ENCODE data around the gene PLA2G4F. TPM values are rescaled to one million over a fixed set of nuclear protein-coding genes. Genes with fewer than 3 reads are reported as not detected.

PLA2G4F gene, protein sequence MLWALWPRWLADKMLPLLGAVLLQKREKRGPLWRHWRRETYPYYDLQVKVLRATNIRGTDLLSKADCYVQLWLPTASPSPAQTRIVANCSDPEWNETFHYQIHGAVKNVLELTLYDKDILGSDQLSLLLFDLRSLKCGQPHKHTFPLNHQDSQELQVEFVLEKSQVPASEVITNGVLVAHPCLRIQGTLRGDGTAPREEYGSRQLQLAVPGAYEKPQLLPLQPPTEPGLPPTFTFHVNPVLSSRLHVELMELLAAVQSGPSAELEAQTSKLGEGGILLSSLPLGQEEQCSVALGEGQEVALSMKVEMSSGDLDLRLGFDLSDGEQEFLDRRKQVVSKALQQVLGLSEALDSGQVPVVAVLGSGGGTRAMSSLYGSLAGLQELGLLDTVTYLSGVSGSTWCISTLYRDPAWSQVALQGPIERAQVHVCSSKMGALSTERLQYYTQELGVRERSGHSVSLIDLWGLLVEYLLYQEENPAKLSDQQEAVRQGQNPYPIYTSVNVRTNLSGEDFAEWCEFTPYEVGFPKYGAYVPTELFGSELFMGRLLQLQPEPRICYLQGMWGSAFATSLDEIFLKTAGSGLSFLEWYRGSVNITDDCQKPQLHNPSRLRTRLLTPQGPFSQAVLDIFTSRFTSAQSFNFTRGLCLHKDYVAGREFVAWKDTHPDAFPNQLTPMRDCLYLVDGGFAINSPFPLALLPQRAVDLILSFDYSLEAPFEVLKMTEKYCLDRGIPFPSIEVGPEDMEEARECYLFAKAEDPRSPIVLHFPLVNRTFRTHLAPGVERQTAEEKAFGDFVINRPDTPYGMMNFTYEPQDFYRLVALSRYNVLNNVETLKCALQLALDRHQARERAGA
- total RNA-seq (2014; rRNA removed; shearing (Covaris generic)): not detected in 2 replicates
- not detected in 2 replicates for total RNA-seq (2022)
- Bru-seq, nascent RNA: percentile 7 among the genes with signal in this experiment
- not detected for BruChase-seq, experiment 1, labeled RNA remaining after a 6-hour chase
- not detected for BruChase-seq, experiment 2, labeled RNA remaining after a 2-hour chase
- long read RNA-seq: 0 reads

DNA sequence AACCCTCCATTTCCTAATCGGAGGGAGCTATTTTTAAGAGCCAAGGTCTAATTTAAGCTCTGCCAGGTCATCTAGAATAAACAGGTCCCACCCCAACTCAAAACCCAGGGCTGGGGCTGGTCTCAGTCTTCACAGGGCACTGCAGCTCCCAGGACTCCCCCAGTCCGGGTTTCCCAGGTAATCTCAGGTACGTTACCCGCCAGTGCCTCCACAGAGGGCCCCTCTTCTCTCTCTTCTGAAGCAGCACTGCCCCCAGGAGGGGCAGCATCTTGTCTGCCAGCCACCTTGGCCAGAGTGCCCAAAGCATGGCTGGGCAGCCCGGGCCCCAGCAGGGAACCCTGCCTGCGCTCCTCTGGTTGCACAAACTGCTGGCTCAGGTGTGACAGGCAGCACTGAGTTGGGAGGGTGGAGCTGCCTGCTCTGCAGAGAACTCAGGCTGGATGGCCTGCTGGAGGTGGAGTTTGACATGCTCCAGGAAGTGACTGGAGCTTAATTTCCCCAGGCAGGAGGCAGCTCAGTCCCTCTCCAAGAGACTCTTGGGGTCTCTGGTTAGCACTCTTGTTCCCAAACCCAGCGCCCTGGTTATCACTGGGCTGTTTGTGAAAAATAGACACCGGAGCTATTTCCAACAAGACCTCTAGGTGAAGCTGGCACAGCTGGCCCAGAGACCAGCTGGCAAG is at the start of gene PLA2G4F:
PLA2G4F (minus strand) TSS at position 394 of the 680 bp plus-strand sequence; CDS start at position 307, 87 bp downstream.
- no peak for DNase-seq (ENCODE audit: low spot score)
- Histone ChIP-seq H3K9me2 (ENCODE audit: insufficient read depth, low read length) (no peaks in the 10 kb centered on the region), H3K4me3 (ENCODE audit: low read depth, low read length, poor library complexity, severe bottlenecking) (no peak within 1 kb of the TSS), H3K4me1 (ENCODE audit: insufficient read depth, low read length, poor library complexity, severe bottlenecking) (no peaks in the 10 kb centered on the region), H3K36me3 (ENCODE audit: insufficient read depth, low read length) (peaks cover 25% of the 10 kb centered on the region; the same call in 1 of the 2 replicates), H4K20me1 (ENCODE audit: insufficient read depth, low read length) (no peaks in the 10 kb centered on the region), H3K9me3 (ENCODE audit: low read length) (no peaks in the 10 kb centered on the region), H3K4me2 (ENCODE audit: low read length) (no peak within 1 kb of the TSS), H3K79me2 (ENCODE audit: insufficient read depth, low read depth, low read length) (no peaks in the 10 kb centered on the region), H3K27ac (ENCODE audit: low read depth, low read length, poor library complexity, severe bottlenecking) (no peak within 1 kb of the TSS), H2AFZ (ENCODE audit: low read length) (no peak within 1 kb of the TSS)
- intact Hi-C loops (cut with micrococcal nuclease; ENCODE audit: unreplicated experiment): no loop called here
- no peak for TF ChIP-seq EZH2phosphoT487 (IDR thresholded peaks at IDR 0.05; ENCODE audit: borderline replicate concordance, low read depth, low read length)
- TF ChIP-seq, protein P1, sequence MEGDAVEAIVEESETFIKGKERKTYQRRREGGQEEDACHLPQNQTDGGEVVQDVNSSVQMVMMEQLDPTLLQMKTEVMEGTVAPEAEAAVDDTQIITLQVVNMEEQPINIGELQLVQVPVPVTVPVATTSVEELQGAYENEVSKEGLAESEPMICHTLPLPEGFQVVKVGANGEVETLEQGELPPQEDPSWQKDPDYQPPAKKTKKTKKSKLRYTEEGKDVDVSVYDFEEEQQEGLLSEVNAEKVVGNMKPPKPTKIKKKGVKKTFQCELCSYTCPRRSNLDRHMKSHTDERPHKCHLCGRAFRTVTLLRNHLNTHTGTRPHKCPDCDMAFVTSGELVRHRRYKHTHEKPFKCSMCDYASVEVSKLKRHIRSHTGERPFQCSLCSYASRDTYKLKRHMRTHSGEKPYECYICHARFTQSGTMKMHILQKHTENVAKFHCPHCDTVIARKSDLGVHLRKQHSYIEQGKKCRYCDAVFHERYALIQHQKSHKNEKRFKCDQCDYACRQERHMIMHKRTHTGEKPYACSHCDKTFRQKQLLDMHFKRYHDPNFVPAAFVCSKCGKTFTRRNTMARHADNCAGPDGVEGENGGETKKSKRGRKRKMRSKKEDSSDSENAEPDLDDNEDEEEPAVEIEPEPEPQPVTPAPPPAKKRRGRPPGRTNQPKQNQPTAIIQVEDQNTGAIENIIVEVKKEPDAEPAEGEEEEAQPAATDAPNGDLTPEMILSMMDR (conservative IDR thresholded peaks at IDR 0.05; ENCODE audit: low read length): no peak
- CTCF ChIA-PET (ENCODE audit: unreplicated experiment): interaction anchor here (1.3 kb wide), 1 partner anchor 14 kb away, joined by 3 read pairs; no protein-coding TSS in a partner anchor
- POLR2A ChIA-PET: no interaction called here
- BruUV-seq (replicated peaks): no TSS peak

DNA sequence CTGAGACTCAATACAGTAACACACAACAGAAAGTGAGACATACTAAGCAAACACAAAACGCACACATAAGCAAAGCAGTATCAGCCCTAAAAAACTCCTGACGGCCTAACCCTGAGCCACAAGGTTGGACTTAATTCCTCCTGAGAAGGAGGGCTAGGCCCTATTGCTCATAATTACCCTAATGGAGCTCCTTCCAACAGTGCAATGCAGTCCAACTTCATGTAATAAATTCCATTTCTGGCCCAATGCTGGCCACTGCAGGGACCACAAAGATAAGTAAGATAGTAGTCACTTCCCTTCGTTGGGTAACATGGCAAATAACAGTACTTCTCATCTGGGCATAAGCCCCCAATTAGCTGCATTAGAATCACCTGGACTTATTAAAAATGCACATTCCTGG is 47.5 kb upstream of the PLA2G4F start:
- Histone ChIP-seq H4K20me1 (ENCODE audit: insufficient read depth, low read length) (no peaks in the 10 kb centered on the region), H3K4me3 (ENCODE audit: low read depth, low read length, poor library complexity, severe bottlenecking) (no peak overlapping the region), H2AFZ (ENCODE audit: low read length) (no peak overlapping the region), H3K79me2 (ENCODE audit: insufficient read depth, low read depth, low read length) (peaks cover 13% of the 10 kb centered on the region; the same call in 1 of the 2 replicates), H3K27ac (ENCODE audit: low read depth, low read length, poor library complexity, severe bottlenecking) (no peak overlapping the region), H3K4me2 (ENCODE audit: low read length) (no peak overlapping the region), H3K4me1 (ENCODE audit: insufficient read depth, low read length, poor library complexity, severe bottlenecking) (peaks cover 18% of the 10 kb centered on the region), H3K9me3 (ENCODE audit: low read length) (no peaks in the 10 kb centered on the region; the same call in 1 of the 2 replicates), H3K9me2 (ENCODE audit: insufficient read depth, low read length) (no peaks in the 10 kb centered on the region), H3K36me3 (ENCODE audit: insufficient read depth, low read length) (peaks cover 10% of the 10 kb centered on the region)
- CTCF ChIA-PET (ENCODE audit: unreplicated experiment): no interaction called here
- no peak for DNase-seq (ENCODE audit: low spot score)
- no peak for TF ChIP-seq EZH2phosphoT487 (IDR thresholded peaks at IDR 0.05; ENCODE audit: borderline replicate concordance, low read depth, low read length)
- TF ChIP-seq, protein P1 (conservative IDR thresholded peaks at IDR 0.05; ENCODE audit: low read length): no peak
- POLR2A ChIA-PET: no interaction called here
- no TSS peak for BruUV-seq (replicated peaks)
- intact Hi-C loops (cut with micrococcal nuclease; ENCODE audit: unreplicated experiment): loop anchor here (10.0 kb wide), 1 partner anchor 271 kb away; no protein-coding TSS in a partner anchor

Data from OCI-LY7 (cell line).